H1 (cell line): ENCODE measurements around the gene FGF11. TPM values are rescaled to one million over a fixed set of nuclear protein-coding genes. Genes with fewer than 3 reads are reported as not detected.

Experiments used
- polyA plus RNA-seq, 7 experiments: library from polyadenylated mRNA; depleted of rRNA in 3 of 7; stranded (reverse) in 5 of 7; unstranded in 2 of 7; fragments of >200 nt in 5 of 7; fragments of 200-250 nt in 2 of 7; gene quantifications; 1 replicate in 5 of 7; 2 replicates in 1 of 7; 4 replicates in 1 of 7; pipeline versions ENCODE4 v1.2.1 to v1.2.3, GENCODE V29; 2011 to 2013; ENCODE audit warnings: missing spikeins in 2 of 7, mixed read lengths in 2 of 7
- total RNA-seq: library from RNA; stranded (reverse); fragmentation: NEBNext Ultra II Directional; extraction: Animal tissue kit (Norgen Biotek cat#: 25700); gene quantifications from 2 replicates; pipeline ENCODE4 v1.2.1, GENCODE V29; 2021
- TF ChIP-seq, protein P1 (sequence below): fragments of 300-600 bp; sonication (generic); IDR thresholded peaks from 2 replicates; pipeline ENCODE4 v1.7.1; 2012; ENCODE audit warnings: low read length, moderate library complexity, mild to moderate bottlenecking, inconsistent platforms; ENCODE audit not compliant: insufficient replicate concordance

The FGF11 gene
- total and polyA plus RNA-seq, 2 of the 8 experiments (the other 6 are each of a cell fraction or from before 2014, with no cell fraction given) = 11.8 to 26.1 TPM

DNA sequence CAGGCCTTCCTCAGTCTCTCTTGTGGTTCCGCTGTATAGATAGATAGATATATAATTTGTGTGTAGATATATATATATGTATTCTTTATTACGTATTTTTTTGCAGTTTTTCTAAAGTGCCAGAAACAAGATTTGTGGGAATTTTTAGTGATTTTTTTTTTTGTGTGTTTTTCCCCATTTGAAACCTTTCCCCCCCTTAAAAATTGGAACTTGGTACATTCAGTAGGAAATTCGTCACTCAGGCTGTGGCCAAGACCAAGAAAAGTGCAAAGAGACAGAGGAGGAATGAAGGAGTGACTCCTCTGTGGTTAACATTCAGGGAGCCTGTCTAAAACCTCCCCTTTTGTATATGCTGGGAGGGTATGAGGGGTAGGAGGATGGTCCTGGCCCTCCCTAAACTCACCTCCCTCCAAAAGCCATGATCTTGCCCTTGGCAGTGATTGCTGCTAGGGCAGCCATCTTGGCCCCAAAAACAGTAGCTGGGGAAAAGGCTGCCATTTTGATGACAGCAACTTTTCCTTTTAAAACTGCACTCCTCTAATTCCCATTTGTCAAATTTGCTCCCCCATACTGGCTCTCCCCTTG lies 20.7 kb downstream of the FGF11 start (continued):
- TF ChIP-seq, protein P1, sequence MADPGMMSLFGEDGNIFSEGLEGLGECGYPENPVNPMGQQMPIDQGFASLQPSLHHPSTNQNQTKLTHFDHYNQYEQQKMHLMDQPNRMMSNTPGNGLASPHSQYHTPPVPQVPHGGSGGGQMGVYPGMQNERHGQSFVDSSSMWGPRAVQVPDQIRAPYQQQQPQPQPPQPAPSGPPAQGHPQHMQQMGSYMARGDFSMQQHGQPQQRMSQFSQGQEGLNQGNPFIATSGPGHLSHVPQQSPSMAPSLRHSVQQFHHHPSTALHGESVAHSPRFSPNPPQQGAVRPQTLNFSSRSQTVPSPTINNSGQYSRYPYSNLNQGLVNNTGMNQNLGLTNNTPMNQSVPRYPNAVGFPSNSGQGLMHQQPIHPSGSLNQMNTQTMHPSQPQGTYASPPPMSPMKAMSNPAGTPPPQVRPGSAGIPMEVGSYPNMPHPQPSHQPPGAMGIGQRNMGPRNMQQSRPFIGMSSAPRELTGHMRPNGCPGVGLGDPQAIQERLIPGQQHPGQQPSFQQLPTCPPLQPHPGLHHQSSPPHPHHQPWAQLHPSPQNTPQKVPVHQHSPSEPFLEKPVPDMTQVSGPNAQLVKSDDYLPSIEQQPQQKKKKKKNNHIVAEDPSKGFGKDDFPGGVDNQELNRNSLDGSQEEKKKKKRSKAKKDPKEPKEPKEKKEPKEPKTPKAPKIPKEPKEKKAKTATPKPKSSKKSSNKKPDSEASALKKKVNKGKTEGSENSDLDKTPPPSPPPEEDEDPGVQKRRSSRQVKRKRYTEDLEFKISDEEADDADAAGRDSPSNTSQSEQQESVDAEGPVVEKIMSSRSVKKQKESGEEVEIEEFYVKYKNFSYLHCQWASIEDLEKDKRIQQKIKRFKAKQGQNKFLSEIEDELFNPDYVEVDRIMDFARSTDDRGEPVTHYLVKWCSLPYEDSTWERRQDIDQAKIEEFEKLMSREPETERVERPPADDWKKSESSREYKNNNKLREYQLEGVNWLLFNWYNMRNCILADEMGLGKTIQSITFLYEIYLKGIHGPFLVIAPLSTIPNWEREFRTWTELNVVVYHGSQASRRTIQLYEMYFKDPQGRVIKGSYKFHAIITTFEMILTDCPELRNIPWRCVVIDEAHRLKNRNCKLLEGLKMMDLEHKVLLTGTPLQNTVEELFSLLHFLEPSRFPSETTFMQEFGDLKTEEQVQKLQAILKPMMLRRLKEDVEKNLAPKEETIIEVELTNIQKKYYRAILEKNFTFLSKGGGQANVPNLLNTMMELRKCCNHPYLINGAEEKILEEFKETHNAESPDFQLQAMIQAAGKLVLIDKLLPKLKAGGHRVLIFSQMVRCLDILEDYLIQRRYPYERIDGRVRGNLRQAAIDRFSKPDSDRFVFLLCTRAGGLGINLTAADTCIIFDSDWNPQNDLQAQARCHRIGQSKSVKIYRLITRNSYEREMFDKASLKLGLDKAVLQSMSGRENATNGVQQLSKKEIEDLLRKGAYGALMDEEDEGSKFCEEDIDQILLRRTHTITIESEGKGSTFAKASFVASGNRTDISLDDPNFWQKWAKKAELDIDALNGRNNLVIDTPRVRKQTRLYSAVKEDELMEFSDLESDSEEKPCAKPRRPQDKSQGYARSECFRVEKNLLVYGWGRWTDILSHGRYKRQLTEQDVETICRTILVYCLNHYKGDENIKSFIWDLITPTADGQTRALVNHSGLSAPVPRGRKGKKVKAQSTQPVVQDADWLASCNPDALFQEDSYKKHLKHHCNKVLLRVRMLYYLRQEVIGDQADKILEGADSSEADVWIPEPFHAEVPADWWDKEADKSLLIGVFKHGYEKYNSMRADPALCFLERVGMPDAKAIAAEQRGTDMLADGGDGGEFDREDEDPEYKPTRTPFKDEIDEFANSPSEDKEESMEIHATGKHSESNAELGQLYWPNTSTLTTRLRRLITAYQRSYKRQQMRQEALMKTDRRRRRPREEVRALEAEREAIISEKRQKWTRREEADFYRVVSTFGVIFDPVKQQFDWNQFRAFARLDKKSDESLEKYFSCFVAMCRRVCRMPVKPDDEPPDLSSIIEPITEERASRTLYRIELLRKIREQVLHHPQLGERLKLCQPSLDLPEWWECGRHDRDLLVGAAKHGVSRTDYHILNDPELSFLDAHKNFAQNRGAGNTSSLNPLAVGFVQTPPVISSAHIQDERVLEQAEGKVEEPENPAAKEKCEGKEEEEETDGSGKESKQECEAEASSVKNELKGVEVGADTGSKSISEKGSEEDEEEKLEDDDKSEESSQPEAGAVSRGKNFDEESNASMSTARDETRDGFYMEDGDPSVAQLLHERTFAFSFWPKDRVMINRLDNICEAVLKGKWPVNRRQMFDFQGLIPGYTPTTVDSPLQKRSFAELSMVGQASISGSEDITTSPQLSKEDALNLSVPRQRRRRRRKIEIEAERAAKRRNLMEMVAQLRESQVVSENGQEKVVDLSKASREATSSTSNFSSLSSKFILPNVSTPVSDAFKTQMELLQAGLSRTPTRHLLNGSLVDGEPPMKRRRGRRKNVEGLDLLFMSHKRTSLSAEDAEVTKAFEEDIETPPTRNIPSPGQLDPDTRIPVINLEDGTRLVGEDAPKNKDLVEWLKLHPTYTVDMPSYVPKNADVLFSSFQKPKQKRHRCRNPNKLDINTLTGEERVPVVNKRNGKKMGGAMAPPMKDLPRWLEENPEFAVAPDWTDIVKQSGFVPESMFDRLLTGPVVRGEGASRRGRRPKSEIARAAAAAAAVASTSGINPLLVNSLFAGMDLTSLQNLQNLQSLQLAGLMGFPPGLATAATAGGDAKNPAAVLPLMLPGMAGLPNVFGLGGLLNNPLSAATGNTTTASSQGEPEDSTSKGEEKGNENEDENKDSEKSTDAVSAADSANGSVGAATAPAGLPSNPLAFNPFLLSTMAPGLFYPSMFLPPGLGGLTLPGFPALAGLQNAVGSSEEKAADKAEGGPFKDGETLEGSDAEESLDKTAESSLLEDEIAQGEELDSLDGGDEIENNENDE = no peak
- TF ChIP-seq, all 59 proteins: peak for 1
